Measurements from ENCODE around the gene DHX16.
"Not testable (repeated sequence)": the region's sequence is repeated elsewhere in the genome, so short reads cannot be mapped to it uniquely, and the experiment has no call there.

DHX16 gene

DNA sequence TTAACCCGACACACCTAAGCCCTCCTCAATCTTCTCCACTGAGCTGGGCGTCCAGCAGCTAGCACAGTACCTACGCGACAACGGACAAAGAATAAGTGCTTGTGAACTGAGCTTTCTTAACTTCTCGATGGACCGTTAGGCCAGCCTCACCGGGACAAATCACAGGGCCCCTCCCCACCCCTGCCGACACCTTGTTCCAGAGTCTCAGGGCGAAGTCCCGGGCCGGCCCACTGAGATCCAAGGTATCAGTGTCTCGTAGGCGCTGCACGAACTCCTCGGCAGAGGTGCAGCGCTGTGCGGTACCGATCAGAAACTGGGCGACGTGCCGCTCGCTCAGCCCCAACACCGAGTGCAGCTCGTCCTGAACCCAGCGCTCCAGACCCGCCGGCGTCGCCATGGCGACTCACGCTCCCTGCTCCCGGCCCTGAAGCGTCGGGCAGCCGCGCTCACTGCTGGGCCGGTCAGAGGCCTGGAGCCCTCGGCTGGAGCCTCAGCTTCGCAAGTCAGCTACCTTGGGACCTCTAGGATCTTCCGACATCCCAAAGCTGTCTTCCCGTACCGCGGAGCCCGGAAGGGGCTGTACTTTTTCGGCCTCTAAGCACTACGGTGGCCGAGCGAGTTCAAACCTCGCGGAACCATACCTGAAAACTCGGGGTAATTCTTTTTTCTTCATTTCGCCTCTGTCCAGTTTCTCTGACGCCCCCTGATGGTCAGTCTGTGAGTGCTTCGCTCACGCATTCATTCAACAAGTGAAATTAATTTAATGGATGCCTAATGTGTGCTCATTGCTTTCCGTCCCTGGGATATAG is at the start of gene DHX16:
Gene DHX16 (minus strand): TSS at position 562 of the 809 bp plus-strand sequence. CDS start 165 bp downstream, at position 397.
- DNase-seq (ENCODE audit: extremely low spot score, insufficient read length, low read depth) = peak; percentile 79
- FAIRE-seq = peak; percentile 96

DNA sequence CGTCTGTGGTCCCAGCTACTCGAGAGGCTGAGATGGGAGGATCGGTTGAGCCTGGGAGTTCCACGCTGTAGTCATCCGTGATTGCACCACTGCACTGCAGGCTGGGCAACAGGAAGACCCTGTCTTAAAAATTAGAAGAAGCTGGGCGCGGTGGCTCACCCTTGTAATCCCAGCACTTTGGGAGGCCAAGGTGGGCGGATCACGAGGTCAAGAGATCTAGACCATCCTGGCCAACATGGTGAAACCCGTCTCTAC is 49.1 kb upstream of the DHX16 start:
- DNase-seq (ENCODE audit: extremely low spot score, insufficient read length, low read depth); FAIRE-seq: not testable (repeated sequence)

DNA sequence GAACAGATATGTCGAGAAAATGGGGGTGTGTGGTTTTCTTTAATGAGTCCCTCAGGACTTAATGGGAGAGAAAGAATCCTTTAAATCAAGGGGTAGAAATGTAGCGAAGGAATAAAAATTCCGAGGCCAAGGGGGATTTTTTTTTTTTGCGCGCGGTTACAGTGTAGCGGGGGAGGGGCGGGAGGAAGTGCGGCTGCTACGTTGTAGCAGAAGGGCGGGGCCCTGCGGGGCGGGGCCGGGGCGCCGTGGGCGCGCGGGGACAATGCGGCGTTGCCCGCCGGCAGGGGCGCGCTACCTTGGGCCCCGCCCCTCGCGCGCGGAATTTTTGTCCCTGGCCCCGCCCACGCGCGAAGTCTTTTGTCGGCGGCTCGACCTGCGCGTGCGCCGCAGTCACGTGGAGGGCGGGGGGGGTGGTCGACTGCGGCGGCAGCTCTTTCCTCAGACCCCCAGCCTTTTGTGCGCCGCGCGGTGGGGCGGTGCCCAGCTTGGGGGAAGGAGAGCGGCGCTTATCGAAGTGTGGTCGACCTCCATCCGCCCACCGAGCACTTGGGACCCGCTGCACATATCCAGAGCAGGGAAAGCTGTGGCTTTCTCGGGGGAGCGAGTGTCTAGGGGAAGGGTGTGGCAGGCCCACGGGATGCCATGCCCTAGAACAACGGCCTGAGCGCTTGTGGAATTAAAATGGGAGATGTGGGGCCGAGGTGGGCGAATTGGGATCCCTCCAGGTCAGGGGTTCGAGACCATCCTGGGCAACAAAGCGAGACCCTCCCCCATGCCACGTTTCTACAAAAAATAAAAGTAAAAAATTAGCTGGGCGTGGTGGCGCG is 48.6 kb upstream of the DHX16 start:
- DNase-seq (ENCODE audit: extremely low spot score, insufficient read length, low read depth) = peak; percentile 67
- peak; percentile 71 for FAIRE-seq

- FAIRE-seq = no peak
- DNase-seq (ENCODE audit: extremely low spot score, insufficient read length, low read depth) = no peak
Observed at GRCh38 chr6:30720738-30721197, 48.0 kb upstream of the DHX16 start.

DNA sequence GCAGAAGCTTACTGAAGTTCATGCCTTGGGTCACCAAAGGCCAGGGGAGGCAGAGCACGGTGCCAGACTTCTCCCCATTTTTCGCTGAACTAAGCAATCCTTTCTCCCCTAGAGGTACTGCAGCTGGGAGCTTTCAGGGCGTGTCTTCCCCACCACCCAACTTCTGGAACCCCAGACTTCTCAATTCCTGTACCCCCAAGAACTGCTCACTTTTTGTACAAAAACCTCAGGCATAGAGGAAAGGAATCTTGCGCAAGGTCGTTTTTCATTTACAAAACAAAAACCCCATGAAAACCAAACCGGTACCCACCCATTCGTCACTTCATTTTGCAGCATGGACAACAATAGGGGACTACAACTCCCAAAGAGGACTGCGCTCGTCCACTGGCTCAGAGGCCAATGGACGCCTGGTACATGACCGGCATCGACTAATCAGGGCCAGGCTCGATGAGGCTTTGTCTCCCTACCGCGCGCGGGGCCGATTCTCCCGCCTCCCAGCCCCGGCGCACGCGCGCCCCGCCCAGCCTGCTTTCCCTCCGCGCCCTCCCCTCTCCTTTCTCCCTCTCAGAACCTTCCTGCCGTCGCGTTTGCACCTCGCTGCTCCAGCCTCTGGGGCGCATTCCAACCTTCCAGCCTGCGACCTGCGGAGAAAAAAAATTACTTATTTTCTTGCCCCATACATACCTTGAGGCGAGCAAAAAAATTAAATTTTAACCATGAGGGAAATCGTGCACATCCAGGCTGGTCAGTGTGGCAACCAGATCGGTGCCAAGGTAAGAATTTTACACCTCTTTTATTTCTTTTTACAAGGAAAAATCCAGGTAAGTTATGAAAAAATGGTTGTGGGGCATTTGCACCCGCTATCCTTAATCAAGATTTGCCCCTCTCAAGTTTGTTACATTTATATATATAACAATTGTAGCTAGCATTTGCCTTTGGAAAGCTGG is 47.3 kb upstream of the DHX16 start, which contains the start of gene TUBB:
Gene TUBB (plus strand): TSS at position 562 of the 947 bp plus-strand sequence. CDS start 155 bp downstream, at position 717.
- FAIRE-seq = peak; percentile 89

GRCh38 chr6:30719356-30719755 is 46.5 kb upstream of the DHX16 start:
- DNase-seq (ENCODE audit: extremely low spot score, insufficient read length, low read depth) = no peak
- FAIRE-seq = no peak

More for the DNA sequence above, 47.3 kb upstream of the DHX16 start, which contains the start of gene TUBB:
- DNase-seq (ENCODE audit: extremely low spot score, insufficient read length, low read depth) = peak; percentile 60

DNA sequence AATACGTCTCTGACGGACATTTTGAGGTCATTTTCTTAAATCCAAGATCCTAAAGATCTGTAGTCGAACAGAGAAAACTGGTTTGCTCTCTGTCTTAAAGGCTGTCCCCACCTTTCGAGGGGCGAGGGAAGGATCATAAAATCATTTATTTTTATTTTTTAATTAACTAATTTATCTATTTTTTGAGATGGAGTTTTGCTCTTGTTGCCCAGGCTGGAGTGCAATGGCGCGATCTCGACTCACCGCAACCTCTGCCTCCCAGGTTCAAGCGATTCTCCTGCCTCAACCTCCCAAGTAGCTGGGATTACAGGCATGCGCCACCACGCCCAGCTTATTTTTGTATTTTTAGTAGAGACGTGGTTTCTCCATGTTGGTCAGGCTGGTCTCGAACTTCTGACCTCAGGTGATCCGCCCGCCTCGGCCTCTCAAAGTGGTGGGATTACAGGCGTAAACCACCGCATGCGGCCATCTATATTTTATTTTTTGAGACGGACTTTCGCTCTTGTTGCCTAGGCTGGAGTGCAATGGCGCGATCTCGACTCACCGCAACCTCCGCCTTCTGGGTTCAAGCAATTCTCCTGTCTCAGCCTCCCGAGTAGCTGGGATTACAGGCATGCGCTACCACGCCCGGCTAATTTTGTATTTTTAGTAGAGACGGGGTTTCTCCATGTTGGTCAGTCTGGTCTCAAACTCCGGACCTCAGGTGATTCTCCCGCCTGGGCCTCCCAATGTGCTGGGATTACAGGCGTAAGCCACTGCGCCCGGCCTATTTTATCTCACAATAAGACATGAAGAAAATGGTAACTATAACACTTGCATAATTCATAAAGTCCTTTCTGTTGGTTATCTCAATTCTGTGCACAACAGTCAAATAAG is 45.3 kb upstream of the DHX16 start:
- DNase-seq (ENCODE audit: extremely low spot score, insufficient read length, low read depth); FAIRE-seq: not testable (repeated sequence)

- FAIRE-seq (peak; percentile 98), DNase-seq (ENCODE audit: extremely low spot score, insufficient read length, low read depth) (peak; percentile 83)
Observed at GRCh38 chr6:30717129-30717844, 44.5 kb upstream of the DHX16 start, which contains the start of gene MDC1. TSS of gene MDC1 (minus strand) at chr6:30717281. CDS start at chr6:30715175, 2,106 bp downstream.

GRCh38 chr6:30716879-30717128 is 44.0 kb upstream of the DHX16 start:
- FAIRE-seq (no peak), DNase-seq (ENCODE audit: extremely low spot score, insufficient read length, low read depth) (no peak)

- DNase-seq (ENCODE audit: extremely low spot score, insufficient read length, low read depth) = no peak
- FAIRE-seq = no peak
Observed at GRCh38 chr6:30714263-30714662, 41.5 kb upstream of the DHX16 start.

DNA sequence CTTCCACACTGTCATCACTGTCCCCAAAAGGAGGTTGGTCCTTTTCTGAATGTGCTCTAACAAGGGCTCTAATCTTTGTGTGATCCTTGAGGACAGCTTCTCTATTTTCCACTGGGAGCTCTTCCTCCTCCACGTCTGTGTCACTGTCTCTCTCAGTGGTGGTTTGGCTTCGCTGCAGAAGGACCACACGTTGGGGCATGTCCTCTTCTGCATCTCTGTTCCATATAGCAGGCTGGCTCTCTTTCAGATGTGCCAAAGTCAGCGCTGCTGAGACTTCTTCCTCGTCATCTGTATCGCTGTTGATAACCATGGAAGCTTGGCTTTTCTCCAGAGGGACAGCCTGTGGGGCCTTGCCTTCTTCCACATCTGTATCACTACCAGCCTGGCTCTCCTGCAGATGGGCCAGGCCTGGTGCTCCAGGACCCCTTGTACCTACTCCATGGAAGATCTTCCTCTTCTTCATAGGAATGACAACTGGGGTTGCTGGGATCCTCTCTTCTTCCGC is 39.7 kb upstream of the DHX16 start:
- FAIRE-seq (no peak), DNase-seq (ENCODE audit: extremely low spot score, insufficient read length, low read depth) (no peak)

DNA sequence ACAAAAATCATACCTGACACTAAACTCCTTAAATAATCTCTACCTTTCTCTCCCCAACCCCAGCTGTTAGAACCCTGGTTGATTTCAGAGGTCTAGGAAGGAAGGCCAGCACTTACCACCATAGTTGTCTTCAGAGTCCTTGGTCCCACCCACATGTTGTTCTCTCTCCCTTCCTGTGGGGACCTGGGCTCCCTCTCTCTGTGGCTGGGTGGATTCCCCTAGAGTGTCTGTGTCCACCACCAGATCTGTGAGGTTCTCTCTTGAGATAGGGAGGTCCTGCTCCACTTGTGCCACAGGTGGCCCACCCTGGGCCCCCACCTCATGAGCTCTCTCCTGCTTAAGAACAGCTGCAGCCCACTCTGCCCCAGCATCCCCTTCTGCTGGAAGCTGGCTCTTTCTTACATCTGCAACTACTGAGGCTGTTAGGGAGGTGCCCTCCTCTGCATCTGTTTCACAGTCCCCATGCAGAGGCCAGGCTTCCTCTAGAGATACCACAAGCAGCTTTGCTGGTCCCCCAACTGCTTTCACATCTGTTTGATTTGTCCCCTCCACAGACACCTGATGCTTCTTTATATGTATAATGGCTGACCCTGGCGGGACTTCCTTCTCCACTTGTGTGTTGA is 39.1 kb upstream of the DHX16 start:
- peak; percentile 64 for FAIRE-seq
- DNase-seq (ENCODE audit: extremely low spot score, insufficient read length, low read depth) = no peak

- FAIRE-seq (no peak), DNase-seq (ENCODE audit: extremely low spot score, insufficient read length, low read depth) (no peak)
Observed at GRCh38 chr6:30709101-30709868, 36.5 kb upstream of the DHX16 start.

DNA sequence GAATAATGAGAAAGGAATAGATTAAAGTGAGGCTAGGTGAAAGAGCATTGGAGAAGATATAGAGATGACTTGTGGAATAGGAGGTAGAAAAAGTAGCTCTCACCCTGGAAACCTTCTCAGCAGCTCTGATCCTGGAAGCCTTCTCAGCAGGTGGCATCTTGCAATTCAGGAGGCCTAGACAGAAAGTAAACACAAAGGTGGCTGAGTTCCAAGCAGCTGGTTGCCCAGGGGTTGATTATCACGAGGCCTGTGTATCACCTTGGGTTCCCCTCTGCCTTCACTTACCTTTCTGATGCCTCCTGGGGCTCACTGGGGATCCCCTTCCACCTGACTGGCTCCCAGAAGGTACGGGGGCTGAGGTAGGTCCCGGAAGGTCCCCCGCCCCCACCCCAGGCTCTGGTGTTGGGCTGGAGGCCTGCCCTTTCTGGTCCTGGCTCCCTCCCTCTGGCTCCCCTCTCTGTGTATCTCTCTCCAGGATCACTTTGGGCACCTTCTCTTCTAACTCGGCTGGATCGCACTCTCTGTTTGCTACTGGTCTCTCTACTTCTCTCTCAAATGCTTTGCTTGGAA is 34.6 kb upstream of the DHX16 start:
- FAIRE-seq = no peak

DNA sequence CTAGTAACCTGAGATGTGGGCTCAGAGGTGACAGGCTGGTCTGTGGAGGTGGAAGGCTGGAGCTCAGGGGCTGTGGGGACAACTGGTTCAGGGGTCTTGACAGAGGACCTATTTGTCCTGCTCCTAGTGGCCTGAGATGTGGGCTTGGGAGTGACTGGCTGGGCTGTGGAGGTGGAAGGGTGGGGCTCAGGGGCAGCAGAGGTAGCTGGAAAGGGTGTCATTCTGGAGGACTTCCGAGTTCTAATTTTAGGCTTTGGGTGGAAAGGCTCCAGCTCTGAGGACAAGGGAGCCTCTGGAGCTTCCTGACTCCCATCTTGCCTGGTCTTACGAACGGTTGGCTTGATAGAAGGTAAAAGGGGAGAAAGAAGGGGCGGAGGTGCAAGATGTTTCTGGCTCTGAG is 32.8 kb upstream of the DHX16 start:
- DNase-seq (ENCODE audit: extremely low spot score, insufficient read length, low read depth) (no peak), FAIRE-seq (no peak)

More for the DNA sequence above, 34.6 kb upstream of the DHX16 start:
- DNase-seq (ENCODE audit: extremely low spot score, insufficient read length, low read depth) = no peak

GRCh38 chr6:30703821-30704220 is 31.0 kb upstream of the DHX16 start:
- FAIRE-seq (no peak), DNase-seq (ENCODE audit: extremely low spot score, insufficient read length, low read depth) (no peak)

DNA sequence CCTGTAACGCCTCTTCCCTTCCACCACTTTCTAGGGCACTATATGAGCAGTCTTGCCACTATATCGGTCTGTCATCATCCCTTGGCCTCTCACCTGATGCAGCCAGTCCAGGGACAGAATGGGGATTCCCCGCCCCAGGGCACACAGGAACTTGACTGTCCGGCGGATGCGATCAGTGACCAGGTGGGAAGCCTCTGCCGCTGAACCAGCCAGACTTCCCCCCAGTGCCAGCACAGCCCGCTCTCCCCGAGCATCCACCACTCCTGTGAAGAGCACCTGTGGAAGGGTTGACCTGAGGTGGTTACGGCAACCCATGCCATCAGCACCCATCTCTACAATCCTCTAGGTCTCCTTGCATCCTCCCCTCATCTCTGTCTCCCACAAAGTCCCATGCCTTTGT is 30.2 kb upstream of the DHX16 start:
- DNase-seq (ENCODE audit: extremely low spot score, insufficient read length, low read depth) = no peak
- FAIRE-seq = no peak

All from GM18507 (cell line).